ENCODE measurements around the gene ST6GALNAC6. TPM values are rescaled to one million over a fixed set of nuclear protein-coding genes. Genes with fewer than 3 reads are reported as not detected.

ST6GALNAC6 gene
- total RNA-seq, 1 donor from 2014 or later, result 77.0 TPM

DNA sequence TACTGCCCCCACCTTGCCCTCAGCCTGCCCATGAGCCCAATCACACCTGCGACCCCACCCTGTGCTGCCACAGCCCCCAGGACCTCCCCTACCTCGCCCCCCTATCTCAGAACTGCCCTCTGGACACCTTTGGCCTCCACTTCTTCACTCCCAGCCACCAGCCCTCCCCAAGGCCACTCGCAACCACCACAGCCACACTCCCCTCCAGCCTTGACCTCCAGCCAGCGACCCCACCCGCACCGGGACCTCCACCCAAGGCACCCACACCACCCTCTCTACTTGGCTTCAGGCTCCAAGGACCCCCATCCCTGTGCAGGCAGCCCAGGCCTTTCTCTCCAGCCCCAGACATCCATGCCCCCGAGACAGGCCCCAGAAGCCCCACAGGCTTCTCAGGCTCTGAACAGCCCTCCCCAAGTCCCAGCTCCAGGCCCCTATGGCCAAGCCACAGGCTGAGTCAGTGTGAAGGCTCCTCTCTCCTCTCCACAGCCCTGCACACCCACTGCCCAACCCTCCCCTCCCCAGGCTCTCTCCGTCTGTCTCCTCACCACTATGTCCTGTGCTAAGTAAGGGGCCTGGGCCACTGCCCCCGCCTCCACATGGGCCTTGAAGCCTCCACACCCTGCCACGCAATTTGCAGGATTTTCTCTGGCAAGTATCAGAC lies 24.0 kb downstream of the ST6GALNAC6 start:
- H3K4me3 Mint-ChIP-seq (ENCODE audit: unreplicated experiment), result peak overlapping the region; percentile 26
- H3K9me3 Mint-ChIP-seq (ENCODE audit: unreplicated experiment), result no peaks in the 10 kb centered on the region
- H3K36me3 Mint-ChIP-seq (ENCODE audit: unreplicated experiment), result peaks cover 7% of the 10 kb centered on the region
- no peaks in the 10 kb centered on the region for H3K27me3 Mint-ChIP-seq (ENCODE audit: unreplicated experiment)
- DNase-seq (ENCODE audit: extremely low spot score, unreplicated experiment), result no peak
- TF ChIP-seq, protein P1, sequence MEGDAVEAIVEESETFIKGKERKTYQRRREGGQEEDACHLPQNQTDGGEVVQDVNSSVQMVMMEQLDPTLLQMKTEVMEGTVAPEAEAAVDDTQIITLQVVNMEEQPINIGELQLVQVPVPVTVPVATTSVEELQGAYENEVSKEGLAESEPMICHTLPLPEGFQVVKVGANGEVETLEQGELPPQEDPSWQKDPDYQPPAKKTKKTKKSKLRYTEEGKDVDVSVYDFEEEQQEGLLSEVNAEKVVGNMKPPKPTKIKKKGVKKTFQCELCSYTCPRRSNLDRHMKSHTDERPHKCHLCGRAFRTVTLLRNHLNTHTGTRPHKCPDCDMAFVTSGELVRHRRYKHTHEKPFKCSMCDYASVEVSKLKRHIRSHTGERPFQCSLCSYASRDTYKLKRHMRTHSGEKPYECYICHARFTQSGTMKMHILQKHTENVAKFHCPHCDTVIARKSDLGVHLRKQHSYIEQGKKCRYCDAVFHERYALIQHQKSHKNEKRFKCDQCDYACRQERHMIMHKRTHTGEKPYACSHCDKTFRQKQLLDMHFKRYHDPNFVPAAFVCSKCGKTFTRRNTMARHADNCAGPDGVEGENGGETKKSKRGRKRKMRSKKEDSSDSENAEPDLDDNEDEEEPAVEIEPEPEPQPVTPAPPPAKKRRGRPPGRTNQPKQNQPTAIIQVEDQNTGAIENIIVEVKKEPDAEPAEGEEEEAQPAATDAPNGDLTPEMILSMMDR (IDR thresholded peaks at IDR 0.05), result no peak
- H3K4me1 Mint-ChIP-seq (ENCODE audit: unreplicated experiment), result peaks cover 29% of the 10 kb centered on the region
- peak overlapping the region; percentile 65 for H3K27ac Mint-ChIP-seq (ENCODE audit: unreplicated experiment)

DNA sequence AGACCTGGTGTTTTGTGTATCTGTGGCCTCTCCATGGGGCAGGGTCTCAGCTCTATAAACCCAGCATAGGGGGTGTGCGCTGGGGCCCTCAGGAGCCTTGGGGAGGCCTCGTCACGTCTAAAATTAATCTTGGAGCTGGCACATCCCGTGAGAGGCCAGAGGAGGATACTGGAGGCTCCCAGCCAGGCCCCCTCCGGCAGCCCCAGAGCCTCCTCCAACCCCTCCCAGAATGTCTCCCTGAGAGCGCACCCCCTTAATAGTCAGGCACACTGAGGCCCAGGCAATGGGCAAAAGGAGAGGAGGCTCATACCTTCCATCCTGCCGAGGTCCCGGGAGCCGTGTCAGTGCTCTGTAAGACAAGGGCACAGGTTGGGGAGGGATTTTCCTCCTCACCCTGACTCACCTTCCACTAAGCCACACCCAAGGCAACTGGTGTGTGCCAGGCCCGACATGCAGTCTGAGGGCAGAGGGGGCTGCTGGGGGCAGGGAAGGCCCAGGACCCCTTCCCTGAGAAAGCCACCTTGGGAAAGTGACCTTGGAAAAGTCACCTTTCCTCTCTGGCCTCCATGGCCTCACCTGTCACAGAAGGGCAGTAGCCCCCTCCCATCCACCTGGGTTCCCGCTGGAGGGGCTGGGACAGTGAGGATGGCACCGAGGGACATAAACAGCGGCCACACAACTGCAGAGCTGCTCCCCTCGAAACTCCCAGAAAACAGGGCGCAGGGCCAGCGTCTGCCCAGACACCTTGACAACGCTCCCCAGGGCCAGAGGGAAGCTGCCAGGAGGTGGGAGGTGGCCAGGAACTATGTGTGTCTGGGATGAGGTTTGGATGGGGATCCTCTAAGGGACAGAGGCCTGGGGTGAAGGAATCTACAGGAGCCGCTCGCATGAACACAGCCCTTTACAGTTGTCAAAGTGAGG lies 24.8 kb downstream of the ST6GALNAC6 start:
- Mint-ChIP-seq H3K9me3 (ENCODE audit: unreplicated experiment) (no peaks in the 10 kb centered on the region), H3K4me1 (ENCODE audit: unreplicated experiment) (peaks cover 29% of the 10 kb centered on the region), H3K36me3 (ENCODE audit: unreplicated experiment) (peaks cover 7% of the 10 kb centered on the region), H3K4me3 (ENCODE audit: unreplicated experiment) (no peak overlapping the region), H3K27me3 (ENCODE audit: unreplicated experiment) (no peaks in the 10 kb centered on the region), H3K27ac (ENCODE audit: unreplicated experiment) (peak overlapping the region; percentile 56)
- DNase-seq (ENCODE audit: extremely low spot score, unreplicated experiment), result no peak
- TF ChIP-seq, protein P1 (IDR thresholded peaks at IDR 0.05), result no peak

DNA sequence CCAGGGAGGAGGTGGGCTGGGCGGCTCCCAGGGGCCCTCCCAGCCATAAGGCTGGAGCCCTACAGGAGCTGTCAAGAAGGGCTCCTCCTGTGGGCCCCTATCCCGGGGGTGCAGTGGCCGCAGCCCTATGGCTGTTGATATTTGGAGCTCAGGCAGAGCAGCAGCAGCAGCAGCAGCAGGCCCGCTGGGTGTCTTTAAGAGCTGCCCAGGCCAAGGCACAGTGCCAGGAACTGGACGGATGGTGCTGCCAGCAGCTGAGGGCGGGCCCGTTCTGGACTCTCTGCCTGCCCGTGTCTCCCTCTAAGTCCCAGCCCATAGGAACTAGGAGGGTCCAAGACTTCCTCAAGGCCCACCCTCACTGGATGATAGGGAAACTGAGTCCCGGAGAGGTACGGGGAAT lies 25.5 kb downstream of the ST6GALNAC6 start:
- H3K27me3 Mint-ChIP-seq (ENCODE audit: unreplicated experiment), result no peaks in the 10 kb centered on the region
- DNase-seq (ENCODE audit: extremely low spot score, unreplicated experiment), result no peak
- peaks cover 7% of the 10 kb centered on the region for H3K36me3 Mint-ChIP-seq (ENCODE audit: unreplicated experiment)
- no peaks in the 10 kb centered on the region for H3K9me3 Mint-ChIP-seq (ENCODE audit: unreplicated experiment)
- TF ChIP-seq, protein P1 (IDR thresholded peaks at IDR 0.05), result no peak
- H3K27ac Mint-ChIP-seq (ENCODE audit: unreplicated experiment), result peak overlapping the region; percentile 56
- H3K4me3 Mint-ChIP-seq (ENCODE audit: unreplicated experiment), result no peak overlapping the region
- H3K4me1 Mint-ChIP-seq (ENCODE audit: unreplicated experiment), result peaks cover 29% of the 10 kb centered on the region

DNA sequence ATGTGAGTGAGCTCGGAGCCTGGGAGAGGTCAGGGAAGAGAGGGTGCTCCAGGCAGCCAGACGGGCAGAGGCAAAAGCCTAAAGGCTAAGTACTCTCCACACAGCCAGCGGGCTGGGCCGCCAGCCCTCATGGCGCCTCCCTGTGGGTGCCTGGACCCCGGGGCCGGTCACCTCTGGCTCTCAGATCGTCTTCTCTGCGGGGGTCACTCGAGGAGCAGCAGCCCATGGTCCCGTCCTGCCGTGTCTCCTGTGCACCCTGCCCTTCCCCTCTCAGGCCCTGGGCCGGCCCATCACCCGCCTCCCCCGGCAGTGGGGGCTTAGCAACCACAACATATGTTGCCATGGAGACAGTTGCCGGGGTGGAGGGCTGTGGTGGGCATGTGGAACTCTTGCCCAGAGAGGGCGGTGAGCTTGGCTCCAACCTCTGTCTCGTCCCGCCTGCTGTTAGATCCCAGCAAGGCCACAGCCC lies 26.1 kb downstream of the ST6GALNAC6 start:
- Mint-ChIP-seq H3K36me3 (ENCODE audit: unreplicated experiment) (peaks cover 11% of the 10 kb centered on the region), H3K27me3 (ENCODE audit: unreplicated experiment) (no peaks in the 10 kb centered on the region), H3K4me1 (ENCODE audit: unreplicated experiment) (peaks cover 29% of the 10 kb centered on the region), H3K4me3 (ENCODE audit: unreplicated experiment) (no peak overlapping the region), H3K27ac (ENCODE audit: unreplicated experiment) (no peak overlapping the region), H3K9me3 (ENCODE audit: unreplicated experiment) (no peaks in the 10 kb centered on the region)
- no peak for DNase-seq (ENCODE audit: extremely low spot score, unreplicated experiment)
- TF ChIP-seq, protein P1 (IDR thresholded peaks at IDR 0.05), result no peak
